ENCODE results near the gene CMC2. TPM values are rescaled to one million over a fixed set of nuclear protein-coding genes. Genes with fewer than 3 reads are reported as not detected.
A peak's percentile ranks its signal among the peaks of the same experiment; 100 is the strongest.

Gene CMC2
- total and polyA plus RNA-seq, 7 donors = 35.2 to 136 (median 54.6) TPM

DNA sequence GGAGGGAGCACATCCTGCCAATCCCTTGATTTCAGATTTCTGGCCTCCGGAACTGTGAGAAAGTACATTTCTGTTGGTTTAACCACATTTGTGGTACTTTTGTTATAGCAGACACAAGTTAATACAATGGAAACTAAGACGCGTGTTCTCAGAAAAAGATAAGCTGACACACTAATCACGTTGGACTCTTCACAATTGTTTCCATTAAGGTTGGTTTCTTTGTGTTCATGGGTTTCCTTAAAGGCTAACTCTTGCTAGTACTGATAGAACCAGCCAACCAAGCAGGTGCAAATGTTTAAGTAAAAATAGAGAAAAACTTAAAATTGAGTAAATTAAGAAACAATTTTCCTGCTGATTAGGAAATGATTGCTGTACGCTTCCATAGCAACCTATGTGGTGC is 59.4 kb downstream of the CMC2 start:
- Histone ChIP-seq H3K4me1 (no peaks in the 10 kb centered on the region), H3K4me3 (no peak overlapping the region), H3K9me3 (no peaks in the 10 kb centered on the region), H3K36me3 (no peaks in the 10 kb centered on the region), H3K27ac (no peak overlapping the region), H3K27me3 (no peaks in the 10 kb centered on the region)
- no peak for DNase-seq
- intact Hi-C loops (cut with DNase I) = no loop called here
- TF ChIP-seq, protein P1, sequence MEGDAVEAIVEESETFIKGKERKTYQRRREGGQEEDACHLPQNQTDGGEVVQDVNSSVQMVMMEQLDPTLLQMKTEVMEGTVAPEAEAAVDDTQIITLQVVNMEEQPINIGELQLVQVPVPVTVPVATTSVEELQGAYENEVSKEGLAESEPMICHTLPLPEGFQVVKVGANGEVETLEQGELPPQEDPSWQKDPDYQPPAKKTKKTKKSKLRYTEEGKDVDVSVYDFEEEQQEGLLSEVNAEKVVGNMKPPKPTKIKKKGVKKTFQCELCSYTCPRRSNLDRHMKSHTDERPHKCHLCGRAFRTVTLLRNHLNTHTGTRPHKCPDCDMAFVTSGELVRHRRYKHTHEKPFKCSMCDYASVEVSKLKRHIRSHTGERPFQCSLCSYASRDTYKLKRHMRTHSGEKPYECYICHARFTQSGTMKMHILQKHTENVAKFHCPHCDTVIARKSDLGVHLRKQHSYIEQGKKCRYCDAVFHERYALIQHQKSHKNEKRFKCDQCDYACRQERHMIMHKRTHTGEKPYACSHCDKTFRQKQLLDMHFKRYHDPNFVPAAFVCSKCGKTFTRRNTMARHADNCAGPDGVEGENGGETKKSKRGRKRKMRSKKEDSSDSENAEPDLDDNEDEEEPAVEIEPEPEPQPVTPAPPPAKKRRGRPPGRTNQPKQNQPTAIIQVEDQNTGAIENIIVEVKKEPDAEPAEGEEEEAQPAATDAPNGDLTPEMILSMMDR (IDR thresholded peaks at IDR 0.05) = no peak
- no peak for TF ChIP-seq POLR2A (IDR thresholded peaks at IDR 0.05)
- TF ChIP-seq POLR2AphosphoS5 (IDR thresholded peaks at IDR 0.05) = no peak
- no peak for TF ChIP-seq EP300 (IDR thresholded peaks at IDR 0.05)
- 85 to 92% methylated on average over 5 of the region's 5 CpGs for WGBS, 2 donors

DNA sequence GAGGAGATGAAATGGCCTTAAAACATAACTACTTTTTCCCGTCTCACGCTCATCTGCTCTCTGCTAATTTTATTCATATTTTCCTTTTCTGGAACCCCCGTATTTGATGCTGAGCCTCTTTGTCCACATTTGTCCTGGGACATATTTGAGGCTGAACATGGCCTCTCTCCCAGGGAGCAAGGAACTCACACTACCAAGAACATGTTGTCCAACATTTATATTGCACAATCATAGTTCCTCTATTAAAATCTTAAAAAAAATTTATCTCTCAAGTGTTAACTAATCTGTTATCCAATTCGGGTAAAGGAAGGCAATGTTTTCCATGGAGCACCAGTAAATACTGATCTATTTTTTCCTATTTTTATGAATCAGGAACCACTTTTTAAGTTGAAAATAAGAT is 60.2 kb downstream of the CMC2 start:
- no peaks in the 10 kb centered on the region for H3K4me1 ChIP-seq
- 89 to 92% methylated on average over 4 of the region's 4 CpGs for whole genome bisulfite sequencing, 2 donors
- TF ChIP-seq, protein P1 (IDR thresholded peaks at IDR 0.05) = no peak
- TF ChIP-seq POLR2A (IDR thresholded peaks at IDR 0.05) (no peak), EP300 (IDR thresholded peaks at IDR 0.05) (no peak), POLR2AphosphoS5 (IDR thresholded peaks at IDR 0.05) (peak in 1 of 4 donors; percentile 6)
- H3K27me3 ChIP-seq = no peaks in the 10 kb centered on the region
- DNase-seq = no peak
- H3K27ac ChIP-seq = no peak overlapping the region
- intact Hi-C loops (cut with DNase I) = no loop called here
- H3K36me3 ChIP-seq = no peaks in the 10 kb centered on the region
- no peak overlapping the region for H3K4me3 ChIP-seq
- H3K9me3 ChIP-seq = no peaks in the 10 kb centered on the region

DNA sequence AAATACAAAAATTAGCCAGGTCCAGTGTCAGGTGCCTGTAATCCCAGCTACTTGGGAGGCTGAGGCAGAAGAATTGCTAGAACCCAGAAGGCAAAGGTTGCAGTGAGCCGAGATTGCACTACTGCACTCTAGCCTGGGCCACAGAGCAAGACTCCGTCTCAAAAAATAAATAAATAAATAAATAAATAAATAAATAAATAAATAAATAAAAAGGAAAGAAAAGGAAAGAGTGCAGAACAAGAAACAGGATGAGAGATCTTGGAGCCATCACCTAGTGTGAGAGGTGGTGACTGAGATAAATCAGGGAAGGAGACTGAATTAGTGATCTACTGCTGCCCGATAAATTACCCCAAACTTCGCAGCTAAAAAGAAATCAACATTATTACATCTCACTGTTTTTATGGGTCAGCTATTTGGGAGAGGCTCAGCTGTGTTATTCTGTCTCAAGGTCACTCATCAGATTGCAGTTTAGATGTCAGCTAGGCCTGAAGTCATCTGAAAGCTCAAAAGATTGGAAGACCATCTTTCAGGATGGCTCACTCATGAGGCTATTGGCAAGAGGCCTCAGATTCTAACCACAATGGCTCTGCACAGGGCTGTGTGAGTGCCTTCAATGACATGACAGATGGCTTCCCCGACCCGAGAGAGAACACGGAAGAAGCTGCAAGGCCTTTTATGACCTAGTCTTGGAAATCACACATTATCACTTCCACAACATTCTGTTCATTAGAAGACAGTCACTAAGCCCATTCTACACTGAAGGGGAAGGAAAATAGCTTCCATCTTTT is 66.4 kb downstream of the CMC2 start:
- no peaks in the 10 kb centered on the region for H3K9me3 ChIP-seq
- H3K27ac ChIP-seq = no peak overlapping the region
- no peak for DNase-seq
- no peak overlapping the region for H3K4me3 ChIP-seq
- no peaks in the 10 kb centered on the region for H3K27me3 ChIP-seq
- intact Hi-C loops (cut with DNase I) = no loop called here
- peaks cover 0 to 17% (median 14%) of the 10 kb centered on the region in 4 donors for H3K4me1 ChIP-seq
- no peaks in the 10 kb centered on the region for H3K36me3 ChIP-seq
- TF ChIP-seq POLR2A (IDR thresholded peaks at IDR 0.05) = no peak
- WGBS, 2 donors = 84 to 89% methylated on average over 7 of the region's 7 CpGs

DNA sequence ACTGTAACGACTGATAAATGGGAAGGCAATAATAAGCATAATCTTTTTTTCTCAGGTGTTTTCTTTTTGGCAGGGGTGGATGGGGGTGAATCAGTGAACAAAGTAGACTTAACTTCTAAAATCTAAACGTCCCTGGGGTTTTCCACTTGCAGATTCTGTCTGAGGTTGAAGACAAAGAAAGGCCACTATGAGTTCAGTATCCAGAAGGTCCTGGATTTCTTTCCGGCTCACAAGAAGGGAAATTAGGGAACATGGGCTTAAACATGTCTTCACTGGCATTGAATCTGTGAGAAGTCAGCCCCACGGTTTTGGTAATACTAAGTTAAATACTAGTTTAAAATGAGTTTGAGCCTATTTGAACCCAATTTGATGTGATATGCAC is 67.8 kb downstream of the CMC2 start:
- WGBS, 2 donors = 84 to 86% methylated on average over 4 of the region's 4 CpGs
- Histone ChIP-seq H3K4me1 (peaks cover 0 to 17% (median 14%) of the 10 kb centered on the region in 4 donors), H3K4me3 (no peak overlapping the region), H3K27me3 (no peaks in the 10 kb centered on the region), H3K36me3 (no peaks in the 10 kb centered on the region), H3K27ac (peak overlapping the region in 2 of 4 donors; percentile 52 to 66), H3K9me3 (no peaks in the 10 kb centered on the region)
- intact Hi-C loops (cut with DNase I) = no loop called here
- no peak for DNase-seq
- TF ChIP-seq POLR2AphosphoS5 (IDR thresholded peaks at IDR 0.05) (no peak), POLR2A (IDR thresholded peaks at IDR 0.05) (no peak), EP300 (IDR thresholded peaks at IDR 0.05) (no peak)
- TF ChIP-seq, protein P1 (IDR thresholded peaks at IDR 0.05) = no peak

DNA sequence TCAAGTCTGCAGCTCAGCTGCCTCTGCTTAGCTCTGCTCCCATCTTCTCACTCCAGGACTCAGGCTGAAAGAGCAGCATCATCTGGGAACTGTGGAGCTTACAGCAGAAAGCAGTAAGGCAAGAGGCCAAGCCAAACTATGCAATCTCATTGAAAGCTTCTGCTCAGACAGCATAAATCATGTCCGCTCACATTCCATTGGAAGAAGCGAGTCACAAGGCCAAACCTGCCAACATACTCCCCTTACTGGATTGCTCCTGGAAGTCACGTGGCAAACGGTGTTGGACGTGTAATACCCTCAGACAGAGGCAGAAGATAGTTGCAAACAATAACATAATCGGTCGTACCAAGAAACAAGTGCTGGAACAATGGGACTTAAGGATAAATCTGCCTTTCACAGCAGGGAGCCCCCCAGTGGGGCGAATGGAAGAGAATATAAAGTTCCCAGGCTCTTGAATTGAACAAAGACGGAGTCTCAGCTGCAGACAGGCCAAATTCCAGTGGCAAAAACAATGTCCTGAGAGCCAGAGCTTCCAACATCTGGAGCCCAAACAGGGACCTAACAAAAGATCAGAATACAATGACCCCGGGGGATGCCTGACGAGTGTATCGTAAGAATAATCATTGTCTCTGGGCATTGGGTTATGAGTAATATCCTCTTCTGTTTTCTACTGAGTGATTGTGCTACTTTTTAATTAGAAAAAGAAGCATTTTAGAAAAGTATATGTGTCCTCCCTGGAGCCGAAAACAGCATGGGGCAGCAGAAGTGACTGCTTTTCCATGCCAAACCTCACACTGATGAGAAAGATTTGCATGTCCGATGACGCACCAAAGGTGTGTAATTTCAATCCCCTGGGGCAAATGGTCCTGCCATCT is 68.4 kb downstream of the CMC2 start:
- WGBS, 2 donors = 80 to 85% methylated on average over 15 of the region's 15 CpGs
- no peak for TF ChIP-seq POLR2A (IDR thresholded peaks at IDR 0.05)
- peak; percentile 24 to 74 (median 74) for TF ChIP-seq POLR2AphosphoS5 (IDR thresholded peaks at IDR 0.05)
- no peak for TF ChIP-seq EP300 (IDR thresholded peaks at IDR 0.05)
- no peaks in the 10 kb centered on the region for H3K9me3 ChIP-seq
- peaks cover 0 to 19% (median 16%) of the 10 kb centered on the region in 4 donors for H3K4me1 ChIP-seq
- peak overlapping the region in 2 of 4 donors; percentile 52 to 66 for H3K27ac ChIP-seq
- no peak overlapping the region for H3K4me3 ChIP-seq
- intact Hi-C loops (cut with DNase I) = no loop called here
- no peaks in the 10 kb centered on the region for H3K27me3 ChIP-seq
- peak; percentile 88 for DNase-seq
- no peaks in the 10 kb centered on the region for H3K36me3 ChIP-seq

All from sigmoid colon (tissue), 7 donors.